Measurements from ENCODE around the gene EBP. TPM values are rescaled to one million over a fixed set of nuclear protein-coding genes. Genes with fewer than 3 reads are reported as not detected.

EBP gene
- total and polyA plus RNA-seq, 2 donors (not counting 3 experiments of a cell fraction or from before 2014, with no cell fraction given) = 102 to 183 TPM

GRCh38 chrX:48490661-48491060 lies 30.9 kb upstream of the EBP start:
- Histone ChIP-seq H3K27ac (ENCODE audit: insufficient read depth, low read depth, low read length) (no peak overlapping the region), H3K36me3 (ENCODE audit: control insufficient read depth in 2 of 2, extremely low read depth in 1 of 2, insufficient read depth in 2 of 2, low read length in 2 of 2) (no peaks in the 10 kb centered on the region), H4K20me1 (replicated peaks; ENCODE audit: control insufficient read depth, extremely low read depth, insufficient read depth, low read length) (no peaks in the 10 kb centered on the region), H3K27me3 (ENCODE audit: control insufficient read depth in 2 of 2, insufficient read depth in 2 of 2, low read length in 2 of 2) (no peaks in the 10 kb centered on the region), H3K79me2 (ENCODE audit: control insufficient read depth, insufficient read depth, low read length) (no peaks in the 10 kb centered on the region), H3K9me1 (replicated peaks; ENCODE audit: control insufficient read depth, extremely low read depth, insufficient read depth, low read length) (no peaks in the 10 kb centered on the region), H3K9ac (replicated peaks; ENCODE audit: extremely low read depth, insufficient read depth, low read length) (no peak overlapping the region), H3K4me2 (ENCODE audit: insufficient read depth, low read length) (no peak overlapping the region), H2AFZ (ENCODE audit: low read depth, low read length) (no peak overlapping the region), H3K4me3 (replicated peaks in 1 of 3; ENCODE audit: insufficient read depth in 1 of 3, low read depth in 1 of 3, low read length in 3 of 3) (no peak overlapping the region), H3K4me1 (ENCODE audit: control insufficient read depth, extremely low read depth, insufficient read depth, low read length) (peaks cover 7% of the 10 kb centered on the region), H3K9me3 (replicated peaks; ENCODE audit: control insufficient read depth, insufficient read depth, low read length) (no peaks in the 10 kb centered on the region)
- ChIA-PET POLR2A (no interaction called here), CTCF (no interaction called here)
- FAIRE-seq (no peak), DNase-seq (ENCODE audit: low read depth, low spot score) (no peak)
- no peak for TF ChIP-seq EZH2 (IDR thresholded peaks at IDR 0.05; ENCODE audit: borderline replicate concordance, low read depth, low read length, severe bottlenecking)
- TF ChIP-seq MYC (IDR thresholded peaks at IDR 0.05; ENCODE audit: low read depth, low read length) = no peak
- no peak for TF ChIP-seq FOS (IDR thresholded peaks at IDR 0.05; ENCODE audit: borderline replicate concordance, insufficient read depth, low read length)
- no peak for TF ChIP-seq CTCF (IDR thresholded peaks at IDR 0.05; ENCODE audit: extremely low read depth in 1 of 2, insufficient read depth in 1 of 2, low read depth in 1 of 2, low read length in 2 of 2)
- TF ChIP-seq POLR2A (IDR thresholded peaks at IDR 0.05; ENCODE audit: low read depth, low read length) = no peak
- TF ChIP-seq JUN (IDR thresholded peaks at IDR 0.05; ENCODE audit: borderline replicate concordance, insufficient read depth, insufficient read length, low read depth) = no peak
- TF ChIP-seq GATA2 (IDR thresholded peaks at IDR 0.05; ENCODE audit: insufficient read depth, insufficient read length, low read depth, low read length) = no peak
- intact Hi-C loops (cut with micrococcal nuclease) (no loop called here), dilution Hi-C loops (cut with MboI; ENCODE audit: extremely low pct_ligation_motif_present, low sequenced_read_pairs) (no loop called here)
- no TSS peak for BruUV-seq (replicated peaks)
